Renal pelvis (tissue), 4 donors: ENCODE results near the gene YAP1. TPM values are rescaled to one million over a fixed set of nuclear protein-coding genes. Genes with fewer than 3 reads are reported as not detected.
"Not testable (repeated sequence)": the region's sequence is repeated elsewhere in the genome, so short reads cannot be mapped to it uniquely, and the experiment has no call there.

Source experiments
- DNase-seq: peaks from one replicate; pipeline ENCODE4 v3.0.0-alpha.2; 2013
- polyA plus RNA-seq, 3 donors: library from polyadenylated mRNA; unstranded; fragments of 120-200 nt; gene quantifications; one replicate each; pipeline ENCODE4 v1.2.1, GENCODE V29; 2013; ENCODE audit not compliant: insufficient read length in 3 of 3

The YAP1 gene
- polyA plus RNA-seq, 3 donors: 171 to 191 (median 190) TPM

DNA sequence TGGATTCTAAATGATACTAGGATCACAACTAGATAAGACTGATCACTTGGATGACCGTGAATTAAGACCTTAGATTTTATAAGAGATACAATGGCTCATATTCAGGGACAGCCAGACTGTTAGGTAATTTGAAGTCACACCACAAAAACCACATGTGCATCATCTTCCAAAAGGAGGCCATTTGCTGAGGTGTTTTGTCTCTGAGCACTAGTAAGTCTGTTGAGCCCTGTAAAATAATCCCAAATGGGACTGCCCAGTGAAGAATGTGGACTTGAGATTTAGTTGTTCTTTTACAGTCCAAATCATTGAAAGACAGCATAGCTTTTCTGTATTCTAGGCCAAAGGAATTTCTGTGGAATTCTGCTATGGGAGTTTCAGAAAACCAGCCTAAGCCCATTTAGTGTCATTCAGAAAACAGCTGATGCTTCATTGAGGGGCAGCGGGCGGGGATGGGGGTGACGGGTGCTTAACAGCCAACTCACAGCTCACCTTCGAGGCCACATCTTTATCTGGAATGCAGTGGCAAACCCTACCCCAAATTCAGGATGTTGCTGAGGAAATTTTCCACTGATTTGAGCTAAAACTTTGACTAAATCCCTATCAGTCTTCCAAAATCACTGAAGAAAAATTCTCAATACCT is 127.0 kb downstream of the YAP1 start:
- no peak for DNase-seq

DNA sequence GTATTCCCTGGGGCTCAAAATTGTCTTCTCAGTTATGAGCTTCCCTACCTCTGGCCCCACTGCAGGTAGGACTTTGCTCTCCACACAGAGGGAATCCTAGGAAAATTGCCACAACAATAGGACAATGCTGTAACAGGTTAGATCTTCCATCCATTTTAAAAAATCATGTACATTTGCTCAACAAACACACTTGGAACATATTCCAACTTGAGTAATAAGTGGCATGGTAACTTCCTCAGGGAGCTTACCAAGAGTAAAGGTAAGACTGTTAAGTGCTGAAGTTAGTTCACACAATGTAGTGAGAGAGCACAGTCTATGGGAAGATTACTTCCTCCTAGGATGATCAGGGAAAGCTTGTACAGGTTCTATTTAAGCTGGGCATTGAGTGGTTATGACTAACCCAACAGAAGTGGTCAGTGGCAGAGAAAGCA is 128.2 kb downstream of the YAP1 start:
- no peak for DNase-seq

DNA sequence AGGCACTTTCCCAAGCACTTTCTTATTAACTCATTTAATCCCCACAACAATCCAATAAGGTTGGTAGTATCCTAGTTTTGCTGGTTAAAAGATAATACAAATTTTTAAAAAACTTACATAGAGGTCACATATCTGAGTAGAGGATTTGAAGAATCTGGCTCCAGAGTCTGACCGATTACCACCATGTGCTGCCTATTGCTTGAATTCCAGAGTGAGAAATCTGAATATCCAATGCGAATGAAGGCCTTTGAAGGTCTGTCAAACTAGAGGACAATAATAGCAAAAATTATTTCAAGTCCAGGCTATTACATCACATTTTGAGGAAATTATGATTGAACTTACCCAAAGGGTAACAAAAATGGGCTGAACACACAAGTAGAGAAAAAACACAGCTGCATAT is 129.2 kb downstream of the YAP1 start:
- DNase-seq: no peak

DNA sequence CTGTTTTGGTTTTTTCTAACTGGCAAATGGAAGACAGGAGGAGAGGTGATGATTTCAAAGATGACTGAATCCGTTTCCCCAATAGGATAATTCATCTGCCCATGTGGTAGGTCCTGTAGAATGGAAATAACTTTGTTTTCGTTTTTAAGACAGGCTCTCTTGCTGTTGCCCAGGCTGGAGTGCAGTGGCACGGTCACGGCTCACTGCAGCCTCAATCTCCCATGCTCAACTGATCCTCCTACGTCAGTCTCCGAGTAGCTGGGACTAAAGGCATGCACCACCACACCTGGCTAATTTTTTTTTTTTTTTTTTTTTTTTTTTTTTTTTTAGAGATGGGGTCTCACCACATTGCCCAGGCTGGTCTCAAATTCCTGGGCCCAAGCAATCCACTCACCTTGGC is 129.7 kb downstream of the YAP1 start:
- no peak for DNase-seq

DNA sequence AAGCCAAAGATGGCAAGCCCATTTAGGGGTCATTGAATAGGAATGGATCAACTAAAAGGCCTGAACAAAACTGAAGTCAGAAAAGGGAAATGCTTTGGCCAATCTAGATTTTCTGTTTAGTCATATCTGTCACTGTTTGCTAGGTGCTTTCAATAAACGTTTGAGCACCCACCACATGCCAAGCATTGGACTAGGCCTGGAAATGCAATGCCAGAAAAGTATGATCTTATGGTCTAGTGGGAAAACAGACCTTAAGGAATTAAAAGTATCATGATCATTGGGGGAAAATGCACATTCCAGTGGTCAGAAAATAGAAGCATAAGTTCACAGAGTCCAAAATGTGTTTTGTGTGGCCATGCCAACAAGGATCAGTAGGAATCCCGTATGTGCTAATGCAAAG is 130.3 kb downstream of the YAP1 start:
- DNase-seq: no peak

DNA sequence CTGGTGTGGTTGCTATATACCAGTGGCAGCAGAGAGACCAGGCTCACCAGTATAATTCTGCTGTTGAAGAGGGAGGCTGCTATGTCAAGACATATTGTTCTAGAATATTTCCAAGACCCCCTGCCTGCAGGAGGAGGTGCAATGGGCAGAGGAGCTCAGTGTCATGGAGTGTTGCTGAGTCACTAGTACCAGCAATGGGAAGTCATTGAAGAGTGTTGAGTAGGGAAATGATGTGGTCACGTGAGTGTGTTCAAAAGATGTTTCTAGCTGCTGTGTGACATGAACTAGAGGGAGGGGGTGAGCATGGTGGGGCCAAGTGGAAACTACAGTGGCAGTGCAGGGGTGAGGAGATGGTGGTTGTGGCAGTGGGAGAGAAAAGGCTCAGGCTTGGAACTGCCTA is 130.8 kb downstream of the YAP1 start:
- no peak for DNase-seq

DNA sequence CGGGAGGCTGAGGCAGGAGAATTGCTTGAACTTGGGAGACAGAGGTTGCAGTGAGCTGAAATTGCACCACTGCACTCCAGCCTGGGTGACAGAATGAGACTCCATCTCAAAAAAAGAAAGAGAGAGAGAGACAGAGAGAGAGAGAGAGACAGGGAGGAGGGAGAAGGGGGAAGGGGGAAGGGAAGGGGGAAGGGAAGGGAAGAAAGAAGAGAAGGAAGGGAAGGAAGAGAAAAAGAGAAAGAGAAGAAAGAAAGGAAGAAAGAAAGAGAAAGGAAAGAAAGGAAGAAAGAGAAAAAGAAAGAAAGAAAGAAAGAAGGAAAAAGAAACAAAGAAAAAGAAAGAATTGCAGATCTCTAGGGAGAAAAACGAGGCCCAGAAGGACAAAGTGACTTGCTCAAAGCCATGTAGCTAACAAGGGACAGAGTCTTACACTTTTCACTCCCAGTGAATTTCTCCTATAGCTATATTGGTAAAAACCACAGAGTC is 133.2 kb downstream of the YAP1 start:
- no peak for DNase-seq

DNA sequence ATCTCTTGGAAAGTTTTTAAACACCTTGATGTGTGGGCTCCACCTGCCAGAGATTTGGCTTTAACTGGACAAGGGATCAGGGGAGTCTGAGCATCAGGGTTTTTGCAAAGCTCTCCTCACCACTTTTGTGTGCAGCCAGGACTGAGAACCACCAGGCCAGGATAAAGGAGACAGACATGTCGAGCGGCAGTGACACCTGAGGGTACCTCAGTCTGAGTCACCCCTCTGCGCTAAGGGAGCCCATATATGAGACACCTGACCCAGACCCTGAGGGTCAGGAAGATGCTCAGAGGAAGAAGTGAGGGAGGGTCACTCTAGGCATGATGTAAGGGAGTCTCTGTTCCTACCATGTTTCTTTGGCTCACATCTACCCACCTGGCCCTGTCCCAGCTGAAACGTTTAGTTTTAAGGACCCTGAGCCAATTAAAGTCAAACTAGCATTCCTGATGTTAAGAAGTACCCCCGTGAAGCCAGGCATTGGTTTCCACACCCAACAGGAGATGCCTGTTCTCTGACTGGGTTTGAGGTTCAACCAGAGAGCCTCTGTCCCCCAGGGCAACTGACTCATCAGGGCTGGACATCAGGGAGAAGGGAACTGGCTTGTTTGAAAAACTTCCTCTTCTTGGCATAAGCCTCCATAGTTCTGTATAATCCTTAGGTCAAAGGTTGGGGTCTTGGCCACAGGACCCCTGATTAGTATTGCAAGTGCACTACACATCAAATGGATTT is 134.6 kb downstream of the YAP1 start:
- DNase-seq: no peak

DNA sequence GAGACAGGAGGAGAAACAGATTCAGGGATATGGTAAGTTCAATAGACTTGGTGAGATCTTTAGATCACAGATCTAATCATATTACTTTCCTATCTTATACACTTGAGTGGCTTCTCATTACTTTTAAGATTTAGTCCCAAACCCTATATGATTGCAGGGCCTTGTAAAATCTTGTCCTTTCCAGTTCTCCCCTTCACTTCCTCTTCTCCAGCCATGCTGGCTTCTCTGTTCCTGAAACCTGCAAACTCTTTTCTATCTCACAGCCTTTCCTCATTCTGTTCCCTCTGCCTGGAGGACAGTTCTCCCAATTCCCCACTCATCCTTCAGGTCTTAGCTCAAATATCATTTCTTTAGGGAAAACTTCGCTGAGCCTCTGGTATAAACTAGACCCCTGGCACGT is 141.2 kb downstream of the YAP1 start:
- DNase-seq: no peak

DNA sequence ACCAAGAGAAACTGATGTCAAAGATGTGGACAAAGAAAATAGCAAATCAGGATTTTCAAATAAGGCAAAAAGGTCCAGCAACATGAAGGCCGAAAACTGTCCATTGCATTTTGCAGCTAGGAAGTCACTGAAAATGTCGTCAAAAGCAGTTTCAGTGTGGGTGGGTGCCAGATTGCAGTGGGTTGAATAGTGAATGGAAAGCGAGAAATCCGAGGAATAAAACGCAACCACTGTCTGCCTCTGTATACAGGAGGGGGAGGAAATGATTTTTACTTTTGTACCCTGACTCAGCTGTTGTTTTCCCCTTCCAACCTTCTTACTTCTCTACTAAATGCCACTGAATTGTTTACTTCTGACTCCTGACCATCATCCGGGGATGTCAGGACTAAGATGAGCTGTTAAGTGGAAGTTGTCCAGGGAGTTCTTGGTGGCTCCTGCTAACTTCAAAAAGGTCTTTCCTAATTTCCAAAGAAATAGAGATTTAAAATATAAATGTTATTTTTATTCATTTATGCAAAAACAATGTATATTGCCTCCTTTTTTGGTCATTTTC is 142.2 kb downstream of the YAP1 start:
- DNase-seq: no peak

DNA sequence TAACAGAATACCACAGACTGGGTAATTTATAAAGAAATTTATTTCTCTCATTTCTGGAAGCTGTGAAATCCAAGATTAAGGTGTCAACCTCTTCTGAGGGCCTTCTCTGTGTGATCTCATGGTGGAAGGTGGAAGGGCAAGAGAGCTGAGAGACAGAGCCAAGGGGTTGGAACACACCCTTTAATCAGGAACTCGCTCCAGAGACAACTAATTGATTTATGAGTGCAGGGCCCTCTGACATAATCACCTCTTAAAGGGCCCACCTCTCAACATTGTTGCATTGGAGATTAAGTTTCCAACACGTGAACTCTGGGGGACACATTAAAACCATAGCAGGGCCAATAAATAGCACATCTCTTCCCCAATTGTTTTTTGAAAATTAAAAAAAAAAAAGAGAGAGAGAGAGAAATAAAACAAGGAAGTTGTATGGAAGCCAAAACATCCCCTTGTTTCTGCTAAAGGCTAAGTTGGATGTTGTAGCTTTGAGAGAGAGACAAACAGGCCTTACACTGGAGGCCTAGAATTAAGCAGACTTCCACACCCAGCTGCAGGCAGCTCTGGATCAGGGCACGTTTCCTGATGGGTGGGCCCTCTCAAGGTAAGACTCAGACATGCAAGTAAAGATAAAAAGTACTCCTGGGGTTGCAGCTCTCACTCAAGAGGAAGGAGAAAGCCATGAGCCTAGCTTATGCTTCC is 142.9 kb downstream of the YAP1 start:
- DNase-seq: no peak

DNA sequence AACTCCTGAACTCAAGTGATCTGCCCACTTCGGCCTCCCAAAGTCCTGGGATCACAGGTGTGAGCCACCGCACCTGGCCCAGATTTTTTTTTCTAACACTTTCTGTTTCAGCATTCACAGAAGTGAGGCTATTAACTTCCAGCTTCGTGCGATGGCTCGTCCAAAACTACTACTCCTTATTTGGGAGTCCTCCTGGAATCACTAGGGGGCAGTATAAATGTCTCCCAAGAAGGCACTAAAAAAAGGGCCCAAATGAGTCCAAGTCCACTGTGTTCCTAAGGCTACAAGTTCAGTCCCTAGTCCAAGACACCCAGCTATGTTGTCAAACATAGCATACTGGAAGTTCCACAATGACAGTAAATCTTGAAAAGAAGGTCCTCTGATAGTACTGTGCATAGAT is 143.8 kb downstream of the YAP1 start:
- DNase-seq: no peak

DNA sequence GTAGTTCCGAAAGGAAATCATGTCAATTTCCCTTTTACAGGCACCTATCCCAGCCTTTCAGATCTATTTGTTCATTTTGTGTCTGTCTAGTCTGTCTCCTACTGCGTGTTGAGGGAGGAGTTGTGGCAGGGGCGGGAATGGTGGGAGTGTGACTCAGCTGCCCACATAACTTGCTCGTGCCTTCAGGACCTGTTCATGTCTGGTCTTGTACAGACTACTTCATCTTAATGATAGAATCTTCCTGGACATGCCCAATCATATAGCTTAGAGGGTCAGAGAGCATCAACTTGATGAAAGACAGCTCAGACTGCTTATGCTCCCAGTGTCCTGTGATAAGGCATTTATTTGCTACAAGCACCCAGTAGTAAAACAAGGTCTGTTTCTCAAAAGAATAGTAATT is 146.0 kb downstream of the YAP1 start:
- DNase-seq: no peak

DNA sequence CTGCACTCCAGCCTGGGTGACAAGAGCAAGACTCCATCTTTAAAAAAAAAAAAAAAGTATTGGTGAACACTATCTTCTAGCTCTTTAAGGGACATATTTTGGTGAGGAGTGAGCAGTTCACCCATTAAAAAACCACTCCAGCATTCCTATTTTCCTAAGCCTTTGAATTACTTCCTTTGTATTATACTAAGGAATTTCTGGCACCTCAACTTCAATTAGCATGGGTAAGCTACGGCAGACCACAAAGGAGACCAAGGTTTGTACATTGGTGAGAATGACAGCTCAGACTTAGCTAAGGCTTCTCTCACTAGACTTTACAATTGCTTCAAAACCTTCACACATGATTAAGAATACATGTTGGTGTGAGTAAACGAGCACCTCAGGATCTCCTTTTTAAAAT is 150.0 kb downstream of the YAP1 start:
- DNase-seq: no peak

DNA sequence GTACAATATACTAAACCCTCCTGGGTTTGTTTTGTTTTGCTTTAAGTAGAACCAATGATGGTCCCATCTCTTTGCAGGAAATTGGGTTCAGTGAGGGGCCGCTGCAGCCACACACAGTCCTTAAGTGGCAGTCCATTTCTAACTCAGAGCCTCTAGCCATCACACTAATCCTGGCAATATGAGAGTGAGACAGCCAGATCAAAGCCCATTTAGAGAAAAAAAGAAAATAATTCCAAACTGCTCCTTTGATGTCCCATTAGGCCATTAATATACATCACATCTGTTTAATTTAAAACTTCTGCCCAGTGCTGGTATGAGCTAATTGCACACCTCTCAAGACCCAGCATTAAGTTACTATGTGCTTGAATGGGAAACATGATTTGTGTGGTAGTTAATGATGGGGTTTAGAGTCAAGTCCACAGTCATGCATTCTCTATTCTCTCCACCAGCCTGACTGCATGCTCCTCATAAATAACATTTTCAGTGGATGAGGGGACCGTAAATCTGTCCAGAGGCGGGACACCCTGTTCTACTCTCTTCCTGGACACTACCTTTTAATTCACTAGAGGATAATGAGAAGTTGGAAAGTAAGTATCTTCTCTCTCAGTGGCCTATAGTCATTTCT is 153.2 kb downstream of the YAP1 start:
- peak; percentile 61 for DNase-seq

DNA sequence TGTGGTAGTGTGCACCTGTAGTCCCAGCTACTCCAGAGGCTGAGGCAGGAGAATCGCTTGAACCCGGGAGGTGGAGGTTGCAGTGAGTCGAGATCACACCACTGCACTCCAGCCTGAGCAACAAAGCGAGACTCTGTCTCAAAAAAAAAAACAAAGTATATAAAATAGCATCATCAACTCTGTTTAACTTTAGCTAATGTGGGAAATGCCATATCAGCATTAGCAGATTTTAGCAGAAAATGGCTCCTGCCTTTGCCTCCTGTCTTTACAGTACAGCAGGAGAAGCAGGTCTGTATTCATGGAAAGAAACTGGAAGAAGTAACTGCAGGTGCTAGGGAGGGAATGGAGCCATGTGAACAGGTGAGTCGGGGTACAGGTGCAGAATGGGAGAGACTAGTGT is 154.5 kb downstream of the YAP1 start:
- DNase-seq: not testable (repeated sequence)

DNA sequence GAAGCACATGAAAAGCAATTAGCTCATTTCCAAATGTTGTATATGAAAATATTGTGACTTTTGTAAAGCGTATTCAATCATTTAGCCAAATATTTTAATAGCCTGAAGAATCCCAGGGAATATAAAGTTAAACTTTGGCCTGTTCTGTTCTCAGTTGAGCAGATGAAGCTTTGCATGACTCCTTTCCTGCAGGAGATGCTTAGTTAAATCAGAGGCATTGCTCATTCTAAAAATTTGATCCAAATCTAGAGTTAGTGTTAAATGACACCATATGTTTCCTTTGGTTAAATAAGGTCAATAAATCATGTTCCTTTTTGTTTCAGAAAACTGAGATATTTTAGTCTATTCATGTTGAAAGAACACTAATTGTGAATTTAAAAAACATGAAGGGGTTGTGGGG is 155.9 kb downstream of the YAP1 start:
- no peak for DNase-seq

DNA sequence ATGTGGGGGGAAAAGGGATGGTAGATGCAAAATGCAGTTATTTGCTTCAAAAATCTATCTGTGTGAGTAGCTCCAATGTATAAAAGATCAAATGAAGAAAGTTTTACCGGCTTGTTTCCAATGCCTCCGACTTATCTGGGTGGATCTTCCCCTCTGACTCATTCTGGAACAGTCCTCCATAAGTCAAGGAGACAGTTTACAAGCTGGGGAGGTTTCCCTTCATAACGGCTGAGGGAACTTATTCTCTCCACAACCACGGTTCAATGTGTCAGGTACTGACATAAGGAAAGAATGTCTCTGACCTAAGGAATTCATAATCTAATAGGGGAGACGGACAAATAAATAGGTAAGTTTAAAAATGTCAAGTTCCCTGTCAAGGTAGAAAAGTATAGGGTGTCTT is 157.4 kb downstream of the YAP1 start:
- DNase-seq: no peak

DNA sequence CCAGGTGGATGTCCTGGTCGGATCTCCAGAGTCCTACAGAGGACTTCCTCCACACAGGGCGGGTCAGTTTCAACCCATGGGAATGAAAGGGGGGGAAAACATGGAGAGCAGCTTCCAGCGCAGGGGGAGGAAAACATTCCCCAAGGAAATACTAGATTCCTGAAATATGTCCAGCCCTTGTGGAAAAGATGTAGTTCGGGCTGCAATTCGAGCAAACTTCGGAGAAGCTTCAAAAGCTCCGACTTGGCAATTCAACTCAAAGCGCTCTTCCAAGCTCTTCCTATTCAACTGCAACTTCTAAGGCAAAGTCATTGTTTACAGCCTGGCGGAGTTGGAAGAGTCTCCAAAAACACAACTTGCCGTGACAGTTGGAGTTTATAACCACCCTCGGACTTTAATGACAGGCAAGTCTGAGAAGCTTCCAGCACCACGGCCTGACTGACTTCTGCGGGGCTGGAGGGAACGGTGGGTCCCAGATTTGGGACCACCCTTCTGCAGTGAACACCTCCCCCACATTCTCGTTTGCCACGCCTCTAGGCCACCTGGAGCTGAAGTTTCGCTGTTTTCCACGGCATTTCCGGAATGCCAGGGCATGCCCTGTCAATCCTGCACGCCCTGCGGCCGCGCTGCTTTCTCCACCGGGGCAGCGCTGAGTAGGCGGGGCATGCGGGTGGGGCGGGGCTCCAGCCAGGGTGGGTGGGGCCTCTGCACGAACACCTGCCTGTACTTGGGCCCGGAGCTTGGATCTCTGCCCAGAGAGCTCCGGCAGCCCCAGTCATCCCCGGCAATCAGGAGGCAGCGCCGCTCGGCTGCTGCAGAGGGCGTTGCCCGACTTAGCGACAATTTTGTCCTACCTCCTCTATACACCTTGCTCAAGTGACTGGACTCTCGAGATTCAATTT is 158.1 kb downstream of the YAP1 start:
- peak; percentile 82 for DNase-seq

DNA sequence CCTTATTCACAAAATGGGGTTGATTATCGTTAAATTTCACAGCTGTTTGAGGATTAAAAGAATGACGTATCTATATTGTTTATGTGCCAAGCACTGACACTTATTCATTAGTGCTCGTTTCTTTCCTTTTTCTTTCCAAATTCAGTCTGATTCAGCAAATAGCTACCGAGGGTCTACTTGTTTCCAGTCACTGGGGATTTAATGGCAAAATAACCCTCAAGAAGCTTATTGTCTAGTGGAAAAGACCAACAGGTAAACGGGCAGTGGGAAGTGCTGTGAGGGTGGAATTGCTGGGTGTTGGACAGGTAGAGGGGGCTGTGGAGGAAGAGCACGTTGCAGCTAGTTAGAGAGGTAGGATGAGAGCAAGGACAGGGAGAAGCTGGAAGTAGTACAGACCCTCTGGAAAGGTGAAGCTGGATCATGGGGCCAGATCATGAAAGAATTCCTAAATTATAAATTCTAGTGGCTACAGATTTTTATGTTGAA is 158.8 kb downstream of the YAP1 start:
- DNase-seq: no peak

DNA sequence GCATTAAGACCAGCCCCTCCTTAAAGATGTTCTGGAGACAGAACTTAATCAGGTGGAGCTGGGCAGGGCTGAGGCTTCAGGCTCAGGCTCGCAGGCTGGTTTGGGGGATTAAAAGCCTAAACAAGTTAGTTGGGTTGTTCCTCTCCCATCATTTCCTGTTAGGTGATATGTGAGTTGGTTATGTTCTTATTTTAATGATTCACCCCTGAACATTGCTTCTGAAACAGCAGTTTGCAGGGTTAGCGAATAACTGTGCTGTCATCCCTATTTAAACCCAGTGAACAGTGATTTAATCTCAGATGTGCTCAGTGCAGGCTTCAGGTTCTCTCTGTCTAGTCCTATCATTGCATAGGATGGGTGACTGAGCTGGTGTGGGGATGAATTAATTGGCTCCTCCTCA is 159.7 kb downstream of the YAP1 start:
- no peak for DNase-seq
